GM19023 (cell line): Measurements from ENCODE around the gene SIPA1.
A peak's percentile ranks its signal among the peaks of the same experiment; 100 is the strongest.

Experiments
- ATAC-seq: cut with Tn5 transposase; IDR thresholded peaks from one replicate; pipeline ENCODE4 v1.9.1; 2021; ENCODE audit warnings: mild to moderate bottlenecking, moderate library complexity; ENCODE audit not compliant: unreplicated experiment

SIPA1 gene

GRCh38 chr11:65637794-65638419, at the start of gene SIPA1:
Gene SIPA1 (plus strand): TSS chr11:65638101. CDS start chr11:65640922, 2,821 bp downstream.
- peak; percentile 48 for ATAC-seq

- ATAC-seq: peak; percentile 72
These were observed 49.5 kb upstream of the SIPA1 start for GRCh38 chr11:65588199-65589054.

- ATAC-seq: no peak
These were observed 48.3 kb upstream of the SIPA1 start for GRCh38 chr11:65589444-65590239.

GRCh38 chr11:65590240-65590738, 47.6 kb upstream of the SIPA1 start:
- ATAC-seq: no peak

GRCh38 chr11:65591939-65592857, 45.7 kb upstream of the SIPA1 start:
- no peak for ATAC-seq

- ATAC-seq: no peak
These were observed 44.9 kb upstream of the SIPA1 start for GRCh38 chr11:65592858-65593517.

- ATAC-seq: no peak
These were observed 44.1 kb upstream of the SIPA1 start for GRCh38 chr11:65593518-65594414.

GRCh38 chr11:65595131-65595530, 42.8 kb upstream of the SIPA1 start:
- no peak for ATAC-seq

- no peak for ATAC-seq
These were observed 42.2 kb upstream of the SIPA1 start, which contains the start of gene KCNK7 for GRCh38 chr11:65595543-65596281. Gene KCNK7 (minus strand): TSS chr11:65595800. CDS start chr11:65595772, 28 bp downstream.

- no peak for ATAC-seq
These were observed 41.4 kb upstream of the SIPA1 start for GRCh38 chr11:65596520-65596919.

- ATAC-seq: no peak
These were observed 39.6 kb upstream of the SIPA1 start for GRCh38 chr11:65598258-65598699.

- ATAC-seq: no peak
These were observed 38.5 kb upstream of the SIPA1 start for GRCh38 chr11:65599216-65599954.

GRCh38 chr11:65599955-65600246, 38.0 kb upstream of the SIPA1 start:
- no peak for ATAC-seq

GRCh38 chr11:65604258-65604657, 33.6 kb upstream of the SIPA1 start:
- no peak for ATAC-seq

GRCh38 chr11:65606876-65607613, 30.9 kb upstream of the SIPA1 start:
- ATAC-seq: no peak

GRCh38 chr11:65607614-65608426, 30.1 kb upstream of the SIPA1 start:
- ATAC-seq: no peak
